ENCODE data around the gene UXS1. TPM values are rescaled to one million over a fixed set of nuclear protein-coding genes. Genes with fewer than 3 reads are reported as not detected.

UXS1 gene
- polyA plus RNA-seq, 1 donor from 2014 or later: 19.1 TPM

DNA sequence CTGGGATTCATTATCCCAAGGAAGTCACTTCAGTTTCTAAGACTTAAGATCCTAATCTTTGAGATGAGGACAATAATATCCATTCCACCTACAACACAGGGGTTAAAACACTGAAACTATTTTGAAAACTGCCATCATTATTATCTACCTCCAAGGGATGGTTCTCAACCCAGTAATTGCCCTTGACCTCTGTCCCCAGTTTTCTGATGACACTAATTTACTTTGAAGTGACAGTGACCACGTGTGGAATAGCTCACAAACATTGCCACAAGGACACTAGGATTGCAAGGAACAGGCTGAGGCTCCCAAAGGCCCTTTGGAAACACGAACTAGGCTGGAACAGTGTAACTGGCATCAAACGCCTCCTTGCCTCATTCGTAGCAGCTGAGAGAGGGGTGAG, 78.4 kb downstream of the UXS1 start:
- Histone ChIP-seq H3K9ac (ENCODE audit: low read length) (no peak overlapping the region), H3K9me3 (ENCODE audit: low read length) (no peaks in the 10 kb centered on the region), H3K27me3 (ENCODE audit: insufficient read depth, low read depth, low read length) (no peaks in the 10 kb centered on the region), H3K79me2 (replicated peaks; ENCODE audit: insufficient read depth, low read length) (no peaks in the 10 kb centered on the region), H3F3A (ENCODE audit: insufficient read depth, low read length, poor library complexity, severe bottlenecking) (no peaks in the 10 kb centered on the region), H3K9me2 (ENCODE audit: insufficient read depth, low read length) (no peaks in the 10 kb centered on the region), H3K4me3 (ENCODE audit: low read length) (no peak overlapping the region), H4K20me1 (ENCODE audit: insufficient read depth) (no peaks in the 10 kb centered on the region), H3K4me2 (ENCODE audit: low read length) (no peak overlapping the region), H2AFZ (ENCODE audit: low read depth, low read length) (no peak overlapping the region), H3K27ac (ENCODE audit: low read length) (no peak overlapping the region), H3K36me3 (ENCODE audit: insufficient read depth, low read length) (peaks cover 9% of the 10 kb centered on the region)
- no peak for TF ChIP-seq EZH2 (IDR thresholded peaks at IDR 0.05; ENCODE audit: borderline replicate concordance, insufficient read depth, low read length, poor library complexity, severe bottlenecking)
- TF ChIP-seq REST (IDR thresholded peaks at IDR 0.05; ENCODE audit: borderline replicate concordance): no peak
- TF ChIP-seq RAD21 (conservative IDR thresholded peaks at IDR 0.05): no peak
- no peak for TF ChIP-seq POLR2AphosphoS5 (IDR thresholded peaks at IDR 0.05)
- no peak for TF ChIP-seq TAF1 (IDR thresholded peaks at IDR 0.05; ENCODE audit: low read depth)
- TF ChIP-seq EP300 (conservative IDR thresholded peaks at IDR 0.05; ENCODE audit: poor library complexity, severe bottlenecking): no peak
- TF ChIP-seq SMC3 (conservative IDR thresholded peaks at IDR 0.05; ENCODE audit: poor library complexity): no peak
- no peak for TF ChIP-seq MXI1 (conservative IDR thresholded peaks at IDR 0.05; ENCODE audit: poor library complexity, severe bottlenecking)
- no peak for TF ChIP-seq CTCF (IDR thresholded peaks at IDR 0.05; ENCODE audit: poor library complexity, severe bottlenecking)

DNA sequence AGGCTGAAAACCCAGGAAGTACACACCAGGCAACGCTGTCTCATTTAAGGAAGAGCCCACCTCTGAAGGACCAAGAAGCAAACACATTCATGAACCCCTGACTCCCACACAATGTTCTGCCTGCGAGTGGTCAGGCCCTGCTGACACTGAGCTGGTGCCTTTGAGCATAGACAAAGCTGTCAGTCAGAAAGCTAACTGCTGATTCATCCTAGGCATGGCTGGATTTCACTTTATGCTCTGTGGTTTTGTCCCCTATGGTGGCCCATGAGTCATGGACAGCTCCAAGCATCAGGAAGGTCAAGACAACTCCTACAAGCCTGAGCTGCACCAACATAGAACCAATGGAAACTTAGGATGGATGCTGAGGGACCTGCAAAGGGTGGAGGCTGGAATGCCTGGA, 78.9 kb downstream of the UXS1 start:
- Histone ChIP-seq H4K20me1 (ENCODE audit: insufficient read depth) (no peaks in the 10 kb centered on the region), H3K27me3 (ENCODE audit: insufficient read depth, low read depth, low read length) (no peaks in the 10 kb centered on the region)

More for the DNA sequence above, 78.9 kb downstream of the UXS1 start:
- Histone ChIP-seq H3K4me2 (ENCODE audit: low read length) (no peak overlapping the region), H3K79me2 (replicated peaks; ENCODE audit: insufficient read depth, low read length) (no peaks in the 10 kb centered on the region), H3F3A (ENCODE audit: insufficient read depth, low read length, poor library complexity, severe bottlenecking) (no peaks in the 10 kb centered on the region), H2AFZ (ENCODE audit: low read depth, low read length) (no peak overlapping the region), H3K4me3 (ENCODE audit: low read length) (no peak overlapping the region), H3K27ac (ENCODE audit: low read length) (no peak overlapping the region), H3K36me3 (ENCODE audit: insufficient read depth, low read length) (peaks cover 9% of the 10 kb centered on the region), H3K9ac (ENCODE audit: low read length) (no peak overlapping the region), H3K9me2 (ENCODE audit: insufficient read depth, low read length) (no peaks in the 10 kb centered on the region), H3K9me3 (ENCODE audit: low read length) (no peaks in the 10 kb centered on the region)
- TF ChIP-seq REST (IDR thresholded peaks at IDR 0.05; ENCODE audit: borderline replicate concordance) (no peak), POLR2AphosphoS5 (IDR thresholded peaks at IDR 0.05) (no peak), CTCF (IDR thresholded peaks at IDR 0.05; ENCODE audit: poor library complexity, severe bottlenecking) (no peak), EZH2 (IDR thresholded peaks at IDR 0.05; ENCODE audit: borderline replicate concordance, insufficient read depth, low read length, poor library complexity, severe bottlenecking) (no peak), MXI1 (conservative IDR thresholded peaks at IDR 0.05; ENCODE audit: poor library complexity, severe bottlenecking) (no peak), EP300 (conservative IDR thresholded peaks at IDR 0.05; ENCODE audit: poor library complexity, severe bottlenecking) (no peak), TAF1 (IDR thresholded peaks at IDR 0.05; ENCODE audit: low read depth) (no peak), SMC3 (conservative IDR thresholded peaks at IDR 0.05; ENCODE audit: poor library complexity) (no peak), RAD21 (conservative IDR thresholded peaks at IDR 0.05) (no peak)
